ENCODE data around the gene MAP2. TPM values are rescaled to one million over a fixed set of nuclear protein-coding genes. Genes with fewer than 3 reads are reported as not detected.
"Not testable (repeated sequence)": the region's sequence is repeated elsewhere in the genome, so short reads cannot be mapped to it uniquely, and the experiment has no call there.

Gene MAP2
- total RNA-seq, 1 experiment from 2014 or later = 0.21 TPM

DNA sequence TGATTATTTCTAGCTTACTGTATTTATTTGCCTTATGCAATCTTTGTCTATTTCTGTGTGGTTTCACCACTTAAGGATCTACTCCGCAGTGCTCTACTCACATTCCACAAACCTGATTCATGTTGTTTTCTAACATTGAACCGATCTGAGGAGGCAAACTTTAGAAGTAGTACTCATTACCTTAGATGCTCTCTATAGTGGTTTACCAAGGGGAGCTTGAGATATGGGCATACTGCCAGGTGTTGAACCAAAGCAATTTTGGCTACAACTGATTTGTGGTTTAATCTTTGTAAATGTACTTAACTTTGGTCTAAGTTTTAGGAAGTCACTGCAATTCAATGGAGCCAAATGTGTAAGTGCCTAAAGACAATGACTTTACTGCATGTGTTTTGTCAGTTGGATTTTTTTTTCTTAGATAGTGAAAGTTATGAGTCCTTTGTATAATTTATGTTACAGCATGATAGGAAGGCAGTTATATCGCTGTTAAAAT lies 50.1 kb downstream of the MAP2 start:
- Histone ChIP-seq H3K27ac (no peak overlapping the region), H3K36me3 (no peaks in the 10 kb centered on the region), H3K27me3 (replicated peaks) (peaks cover 13% of the 10 kb centered on the region; the same call in 1 of the 2 replicates), H3K9me3 (replicated peaks) (no peaks in the 10 kb centered on the region; the same call in 1 of the 2 replicates), H3K4me3 (no peak overlapping the region), H3K4me1 (replicated peaks) (peaks cover 19% of the 10 kb centered on the region)
- peak; percentile 77 to 88 for DNase-seq (ENCODE audit: low read depth in 1 of 2, low spot score in 2 of 2)

DNA sequence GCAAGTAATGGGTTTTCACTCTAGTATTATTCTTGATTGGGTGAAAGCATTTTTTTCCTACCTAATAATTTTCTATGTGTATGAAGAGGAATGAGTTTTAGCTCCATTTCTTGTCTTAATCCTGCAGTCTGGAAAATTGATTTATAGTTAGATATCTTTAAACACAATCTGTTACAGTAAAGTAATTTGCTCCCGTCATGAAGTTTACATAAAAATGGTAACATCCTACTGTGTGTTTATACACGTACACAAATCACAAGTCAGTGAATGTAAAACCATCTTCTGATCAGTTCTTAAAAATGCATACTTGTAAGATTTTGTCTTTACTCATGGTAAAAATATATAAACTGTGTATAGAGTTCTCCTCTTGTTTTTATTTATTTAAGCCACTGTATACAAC lies 51.1 kb downstream of the MAP2 start:
- Histone ChIP-seq H3K4me3 (no peak overlapping the region), H3K4me1 (replicated peaks) (peaks cover 19% of the 10 kb centered on the region), H3K9me3 (replicated peaks) (no peaks in the 10 kb centered on the region; the same call in 1 of the 2 replicates), H3K27me3 (replicated peaks) (peaks cover 18% of the 10 kb centered on the region; the same call in 1 of the 2 replicates), H3K36me3 (no peaks in the 10 kb centered on the region), H3K27ac (no peak overlapping the region)
- DNase-seq (ENCODE audit: low read depth in 1 of 2, low spot score in 2 of 2) = no peak

GRCh38 chr2:209476367-209477208 lies 52.7 kb downstream of the MAP2 start:
- H3K9me3 ChIP-seq (replicated peaks) = no peaks in the 10 kb centered on the region; the same call in 1 of the 2 replicates
- peaks cover 14% of the 10 kb centered on the region; the same call in 1 of the 2 replicates for H3K27me3 ChIP-seq (replicated peaks)
- no peak overlapping the region for H3K27ac ChIP-seq
- no peaks in the 10 kb centered on the region for H3K36me3 ChIP-seq
- H3K4me3 ChIP-seq = no peak overlapping the region
- no peak for DNase-seq (ENCODE audit: low read depth in 1 of 2, low spot score in 2 of 2)
- H3K4me1 ChIP-seq (replicated peaks) = peaks cover 19% of the 10 kb centered on the region

DNA sequence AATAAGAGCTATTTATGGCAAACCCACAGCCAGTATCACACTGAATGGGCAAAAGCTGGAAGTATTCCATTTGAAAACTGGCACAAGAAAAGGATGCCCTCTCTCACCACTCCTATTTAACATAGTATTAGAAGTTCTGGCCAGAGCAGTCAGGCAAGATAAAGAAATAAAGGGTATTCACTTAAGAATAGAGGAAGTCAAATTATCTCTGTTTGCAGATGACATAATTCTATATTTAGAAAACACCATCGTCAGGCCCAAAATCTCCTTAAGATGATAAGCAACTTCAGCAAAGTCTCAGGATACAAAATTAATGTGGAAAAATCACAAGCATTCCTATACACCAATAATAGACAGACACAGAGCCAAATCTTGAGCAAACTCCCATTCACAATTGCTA lies 68.4 kb downstream of the MAP2 start:
- H3K4me3 ChIP-seq; H3K27me3 ChIP-seq (replicated peaks); H3K36me3 ChIP-seq; H3K9me3 ChIP-seq (replicated peaks); H3K27ac ChIP-seq; DNase-seq (ENCODE audit: low read depth in 1 of 2, low spot score in 2 of 2): not testable (repeated sequence)
- H3K4me1 ChIP-seq (replicated peaks) = peaks cover 18% of the 10 kb centered on the region

DNA sequence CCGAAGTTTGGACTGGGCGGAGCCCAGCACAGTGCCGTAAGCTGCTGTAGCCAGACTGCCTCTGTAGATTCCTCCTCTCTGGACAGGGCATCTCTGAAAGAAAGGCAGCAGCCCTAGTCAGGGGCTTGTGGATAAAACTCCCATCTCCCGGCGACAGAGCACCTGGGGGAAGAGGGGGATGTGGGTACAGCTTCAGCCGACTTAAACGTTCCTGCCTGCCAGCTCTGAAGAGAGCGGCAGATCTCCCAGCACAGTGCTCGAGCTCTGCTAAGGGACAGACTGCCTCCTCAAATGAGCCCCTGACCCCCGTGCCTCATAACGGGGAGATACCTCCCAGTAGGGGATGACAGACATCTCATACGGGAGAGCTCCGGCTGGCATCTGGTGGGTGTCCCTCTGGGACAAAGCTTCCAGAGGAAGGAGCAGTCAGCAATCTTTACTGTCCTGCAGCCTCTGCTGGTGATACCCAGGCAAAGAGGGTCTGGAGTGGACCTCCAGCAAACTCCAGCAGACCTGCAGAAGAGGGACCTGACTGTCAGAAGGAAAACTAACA lies 71.3 kb downstream of the MAP2 start:
- Histone ChIP-seq H3K27ac (peak overlapping the region; percentile 72), H3K4me1 (replicated peaks) (peaks cover 18% of the 10 kb centered on the region)
- DNase-seq (ENCODE audit: low read depth in 1 of 2, low spot score in 2 of 2); H3K36me3 ChIP-seq; H3K4me3 ChIP-seq; H3K9me3 ChIP-seq (replicated peaks); H3K27me3 ChIP-seq (replicated peaks): not testable (repeated sequence)

DNA sequence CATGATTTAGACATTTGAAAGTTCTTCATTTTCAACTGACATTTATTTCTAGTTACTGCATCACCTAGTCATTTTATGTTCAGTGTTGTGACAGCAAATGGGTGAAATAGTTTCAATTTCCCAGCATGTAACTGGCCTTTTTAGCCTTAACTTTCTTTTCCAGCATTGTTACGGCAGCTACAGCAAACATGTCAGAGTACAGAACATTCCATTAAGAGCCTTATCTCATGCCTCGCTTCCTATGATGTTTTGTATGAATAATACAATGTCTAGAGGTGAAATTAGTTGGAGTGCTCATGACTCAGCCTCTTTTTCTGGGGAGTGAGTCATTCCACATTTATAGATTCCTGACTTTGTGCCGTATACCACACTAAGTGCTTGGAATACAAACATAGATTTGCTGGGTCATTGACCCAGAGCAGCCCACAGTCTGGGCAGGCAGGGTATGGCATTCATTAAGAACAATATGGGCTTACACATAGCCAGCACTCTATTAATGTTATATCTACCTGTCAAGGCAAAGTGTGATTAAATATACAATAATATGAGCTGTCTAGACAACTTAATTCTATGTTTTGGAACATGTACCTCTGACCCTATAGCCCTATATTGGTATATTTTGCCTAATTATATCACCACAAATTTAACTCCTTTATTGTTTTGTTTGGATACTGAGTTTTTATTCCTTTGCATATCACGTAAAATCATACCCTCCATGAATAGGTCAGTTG lies 72.2 kb downstream of the MAP2 start:
- DNase-seq (ENCODE audit: low read depth in 1 of 2, low spot score in 2 of 2) = peak; percentile 82 to 93
- no peaks in the 10 kb centered on the region for H3K9me3 ChIP-seq (replicated peaks)
- H3K4me3 ChIP-seq = no peak overlapping the region
- no peaks in the 10 kb centered on the region for H3K27me3 ChIP-seq (replicated peaks)
- H3K4me1 ChIP-seq (replicated peaks) = peaks cover 18% of the 10 kb centered on the region
- peak overlapping the region; percentile 72 for H3K27ac ChIP-seq
- no peaks in the 10 kb centered on the region for H3K36me3 ChIP-seq

DNA sequence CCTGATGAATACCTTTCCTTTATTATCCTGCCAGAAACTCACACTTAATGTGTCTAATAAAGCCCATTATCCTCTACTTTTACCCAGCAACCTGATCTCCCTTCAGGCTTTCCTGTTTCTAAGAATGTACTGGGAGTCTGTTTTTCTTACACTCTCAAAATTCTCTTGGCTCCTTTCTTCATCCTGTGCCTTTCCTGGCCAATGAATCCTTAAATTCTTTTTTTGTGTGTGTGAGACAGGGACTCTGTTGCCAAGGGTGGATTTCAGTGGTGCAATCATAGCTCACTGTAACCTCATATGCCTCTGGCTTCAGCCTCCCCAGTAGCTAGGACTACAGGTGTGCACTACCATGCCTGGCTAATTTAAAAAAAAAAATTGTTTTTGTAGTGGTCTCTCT lies 72.7 kb downstream of the MAP2 start:
- no peak for DNase-seq (ENCODE audit: low read depth in 1 of 2, low spot score in 2 of 2)
- peaks cover 18% of the 10 kb centered on the region for H3K4me1 ChIP-seq (replicated peaks)
- H3K27me3 ChIP-seq (replicated peaks) = no peaks in the 10 kb centered on the region
- H3K4me3 ChIP-seq = no peak overlapping the region
- H3K27ac ChIP-seq = peak overlapping the region; percentile 12
- no peaks in the 10 kb centered on the region for H3K9me3 ChIP-seq (replicated peaks)
- H3K36me3 ChIP-seq = no peaks in the 10 kb centered on the region

DNA sequence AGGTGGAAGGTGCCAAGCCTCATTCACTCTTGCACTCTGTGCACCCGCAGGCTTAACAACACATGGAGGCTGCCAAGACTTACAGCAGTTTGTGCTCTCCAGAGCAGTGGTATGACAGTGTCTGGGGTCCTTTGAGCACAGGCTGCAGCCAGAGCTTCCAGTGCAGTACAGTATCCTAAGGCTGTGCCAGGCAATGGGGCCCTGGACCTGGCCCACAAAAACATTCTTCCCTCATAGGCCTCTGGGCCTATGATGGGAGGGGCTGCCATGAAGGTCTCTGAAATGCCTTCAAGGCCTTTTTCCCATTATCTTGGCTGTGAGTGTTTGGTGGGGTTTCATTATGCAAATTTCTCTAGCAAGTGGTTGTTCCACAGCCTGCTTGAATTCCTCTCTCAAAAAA lies 74.8 kb downstream of the MAP2 start:
- Histone ChIP-seq H3K27me3 (replicated peaks) (no peaks in the 10 kb centered on the region), H3K4me3 (no peak overlapping the region), H3K36me3 (no peaks in the 10 kb centered on the region), H3K27ac (no peak overlapping the region), H3K9me3 (replicated peaks) (no peaks in the 10 kb centered on the region), H3K4me1 (replicated peaks) (peaks cover 18% of the 10 kb centered on the region)
- no peak for DNase-seq (ENCODE audit: low read depth in 1 of 2, low spot score in 2 of 2)

GRCh38 chr2:209499069-209499468 lies 75.2 kb downstream of the MAP2 start:
- peaks cover 18% of the 10 kb centered on the region for H3K4me1 ChIP-seq (replicated peaks)
- no peaks in the 10 kb centered on the region for H3K36me3 ChIP-seq
- no peak overlapping the region for H3K4me3 ChIP-seq
- no peak for DNase-seq (ENCODE audit: low read depth in 1 of 2, low spot score in 2 of 2)
- no peak overlapping the region for H3K27ac ChIP-seq
- H3K27me3 ChIP-seq (replicated peaks) = no peaks in the 10 kb centered on the region
- H3K9me3 ChIP-seq (replicated peaks) = no peaks in the 10 kb centered on the region

DNA sequence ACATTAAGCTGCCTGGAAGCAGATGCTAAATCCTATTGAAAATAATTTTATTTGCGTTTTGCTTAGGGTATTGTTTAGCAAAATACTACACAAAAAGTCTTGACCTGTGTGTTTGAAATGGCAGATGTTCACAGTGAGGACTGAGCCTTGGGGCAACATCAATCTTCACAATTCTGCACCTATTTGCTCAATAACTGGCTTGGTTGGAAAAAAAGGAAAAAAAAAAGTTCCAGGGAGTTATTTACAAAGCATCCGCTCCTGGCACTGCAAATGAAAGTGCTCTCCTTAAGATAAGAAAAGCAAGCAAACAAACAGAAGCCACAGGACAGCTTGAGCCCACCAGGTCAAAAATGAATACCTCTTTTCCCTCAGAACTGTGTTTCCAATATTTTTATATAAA lies 77.7 kb downstream of the MAP2 start:
- Histone ChIP-seq H3K9me3 (replicated peaks) (no peaks in the 10 kb centered on the region), H3K27ac (no peak overlapping the region), H3K36me3 (no peaks in the 10 kb centered on the region), H3K4me1 (replicated peaks) (peaks cover 4% of the 10 kb centered on the region), H3K4me3 (no peak overlapping the region), H3K27me3 (replicated peaks) (no peaks in the 10 kb centered on the region)
- DNase-seq (ENCODE audit: low read depth in 1 of 2, low spot score in 2 of 2) = no peak

GRCh38 chr2:209505410-209505809 lies 81.6 kb downstream of the MAP2 start:
- no peak overlapping the region for H3K27ac ChIP-seq
- H3K36me3 ChIP-seq = no peaks in the 10 kb centered on the region
- DNase-seq (ENCODE audit: low read depth in 1 of 2, low spot score in 2 of 2) = no peak
- no peak overlapping the region for H3K4me3 ChIP-seq
- no peaks in the 10 kb centered on the region for H3K27me3 ChIP-seq (replicated peaks)
- H3K9me3 ChIP-seq (replicated peaks) = no peaks in the 10 kb centered on the region
- H3K4me1 ChIP-seq (replicated peaks) = no peaks in the 10 kb centered on the region

DNA sequence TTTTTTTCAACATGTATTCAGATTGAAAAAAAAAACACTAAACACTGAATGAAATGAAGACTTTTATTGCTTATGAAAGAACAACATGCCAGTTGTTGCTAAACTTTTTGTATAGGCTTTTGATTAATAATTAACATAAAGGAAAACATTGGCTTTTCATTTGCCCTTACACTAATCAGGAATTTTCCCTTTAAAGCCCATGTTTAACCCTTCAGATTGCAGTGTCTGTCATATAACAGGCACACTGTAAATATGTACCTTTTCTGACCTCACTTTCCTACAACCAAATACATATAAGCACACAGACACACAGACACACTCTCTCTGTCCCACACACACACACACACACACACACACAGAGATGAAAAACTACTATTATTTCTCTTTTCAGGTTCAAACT lies 84.4 kb downstream of the MAP2 start:
- H3K4me3 ChIP-seq = no peak overlapping the region
- H3K9me3 ChIP-seq (replicated peaks) = no peaks in the 10 kb centered on the region
- no peaks in the 10 kb centered on the region for H3K4me1 ChIP-seq (replicated peaks)
- no peaks in the 10 kb centered on the region for H3K36me3 ChIP-seq
- H3K27ac ChIP-seq = no peak overlapping the region
- no peaks in the 10 kb centered on the region; the same call in 1 of the 2 replicates for H3K27me3 ChIP-seq (replicated peaks)
- no peak for DNase-seq (ENCODE audit: low read depth in 1 of 2, low spot score in 2 of 2)

DNA sequence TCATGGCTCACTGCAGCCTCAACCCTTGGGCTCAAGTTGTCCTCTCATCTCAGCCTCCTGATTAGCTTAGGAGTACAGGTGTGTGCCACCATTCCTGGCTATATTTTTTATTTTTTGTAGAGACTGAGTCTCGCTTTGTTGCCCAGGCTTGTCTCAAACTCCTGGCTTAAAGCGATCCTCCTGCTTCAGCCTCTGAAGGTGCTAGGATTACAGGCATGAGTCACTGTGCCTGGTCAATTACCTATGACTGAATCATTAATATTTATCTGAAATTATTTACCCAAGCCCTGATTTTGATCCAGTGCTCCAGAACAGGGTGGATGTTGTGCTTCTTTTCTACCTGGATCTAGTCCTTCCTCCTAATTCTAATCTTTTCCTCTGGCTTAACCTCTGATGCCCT lies 87.8 kb downstream of the MAP2 start:
- DNase-seq (ENCODE audit: low read depth in 1 of 2, low spot score in 2 of 2) = no peak
- H3K27me3 ChIP-seq (replicated peaks) = no peaks in the 10 kb centered on the region; the same call in 1 of the 2 replicates

GRCh38 chr2:209512971-209513370 lies 89.1 kb downstream of the MAP2 start:
- Histone ChIP-seq H3K27ac (no peak overlapping the region), H3K27me3 (replicated peaks) (no peaks in the 10 kb centered on the region; the same call in 1 of the 2 replicates), H3K9me3 (replicated peaks) (no peaks in the 10 kb centered on the region), H3K4me1 (replicated peaks) (no peaks in the 10 kb centered on the region), H3K4me3 (no peak overlapping the region), H3K36me3 (no peaks in the 10 kb centered on the region)
- DNase-seq (ENCODE audit: low read depth in 1 of 2, low spot score in 2 of 2) = no peak

More for the DNA sequence above, 87.8 kb downstream of the MAP2 start:
- Histone ChIP-seq H3K36me3 (no peaks in the 10 kb centered on the region), H3K4me1 (replicated peaks) (no peaks in the 10 kb centered on the region), H3K9me3 (replicated peaks) (no peaks in the 10 kb centered on the region), H3K27ac (no peak overlapping the region), H3K4me3 (no peak overlapping the region)
